Stimulated activated CD4-positive, alpha-beta T cell treated with anti-CD3 and anti-CD28 coated beads, Interleukin-2, amount 100 ng/mL, for 4 hours (primary cell): ENCODE measurements around the gene GATD1.

Experiments
- DNase-seq: peaks from one replicate; pipeline ENCODE4 v3.0.0-alpha.2; 2020; ENCODE audit warnings: low read depth

GATD1 gene

GRCh38 chr11:778976-779954 is 2.0 kb upstream of the GATD1 start:
- DNase-seq, result no peak

- no peak for DNase-seq
Measured at GRCh38 chr11:776561-777287, 563 bp downstream of the GATD1 start.

GRCh38 chr11:776263-776560 is 1.1 kb downstream of the GATD1 start:
- DNase-seq, result no peak

GRCh38 chr11:774873-775592 is 2.3 kb downstream of the GATD1 start:
- DNase-seq, result no peak

GRCh38 chr11:773830-774229 is 3.5 kb downstream of the GATD1 start:
- DNase-seq, result no peak

GRCh38 chr11:773425-773824 is 3.9 kb downstream of the GATD1 start:
- no peak for DNase-seq

- DNase-seq, result no peak
Measured at GRCh38 chr11:772429-773390, 4.6 kb downstream of the GATD1 start.

- DNase-seq, result no peak
Measured at GRCh38 chr11:771617-772204, 5.6 kb downstream of the GATD1 start.

GRCh38 chr11:770642-771616 is 6.4 kb downstream of the GATD1 start:
- no peak for DNase-seq

- DNase-seq, result no peak
Measured at GRCh38 chr11:769887-770641, 7.2 kb downstream of the GATD1 start.

- no peak for DNase-seq
Measured at GRCh38 chr11:767238-767637, 10.0 kb downstream of the GATD1 start.

GRCh38 chr11:766936-767210 is 10.4 kb downstream of the GATD1 start:
- DNase-seq, result no peak

GRCh38 chr11:766106-766935 is 11.0 kb downstream of the GATD1 start:
- no peak for DNase-seq

GRCh38 chr11:765802-766091 is 11.5 kb downstream of the GATD1 start:
- no peak for DNase-seq

GRCh38 chr11:765025-765801 is 12.1 kb downstream of the GATD1 start:
- DNase-seq, result peak; percentile 39

- DNase-seq, result no peak
Measured at GRCh38 chr11:764322-765024, 12.8 kb downstream of the GATD1 start.
